Prostate gland (tissue), 2 donors: ENCODE data around the gene ASGR1. TPM values are rescaled to one million over a fixed set of nuclear protein-coding genes. Genes with fewer than 3 reads are reported as not detected.

Experiments
- DNase-seq: peaks from one replicate; pipeline ENCODE4 v3.0.0-alpha.2; 2019; ENCODE audit warnings: low spot score
- H3K27ac ChIP-seq, 2 donors: fragments of 200-600 bp; sonication (generic); 2 replicates each; pipeline ENCODE4 v1.5.1; 2017 to 2019
- H3K27me3 ChIP-seq: fragments of 200-600 bp; sonication (generic); replicated peaks from 2 replicates; pipeline ENCODE4 v1.5.1; 2019; ENCODE audit not compliant: insufficient read depth
- H3K36me3 ChIP-seq, 2 donors: fragments of 200-600 bp; sonication (generic); 1 replicate in 1 of 2; 2 replicates in 1 of 2; pipeline versions ENCODE4 v1.5.1 to v1.8.1; 2017 to 2019
- H3K4me1 ChIP-seq: fragments of 200-600 bp; sonication (generic); replicated peaks from 2 replicates; pipeline ENCODE4 v1.5.1; 2019
- H3K4me3 ChIP-seq, 2 donors: fragments of 200-600 bp; sonication (generic); 2 replicates each; pipeline ENCODE4 v1.5.1; 2017 to 2019
- H3K9me3 ChIP-seq: fragments of 200-600 bp; sonication (generic); 2 replicates; pipeline ENCODE4 v1.5.1; 2017
- CTCF ChIP-seq, 4 experiments: fragments of 200-600 bp in 2 of 4; fragments of 450-650 bp in 2 of 4; sonication (generic) in 2 of 4; IDR thresholded peaks; 1 replicate in 3 of 4; 2 replicates in 1 of 4; pipeline ENCODE4 v1.5.1; 2016 to 2019; ENCODE audit warnings: antibody characterized with exemption in 4 of 4, mild to moderate bottlenecking in 2 of 4, moderate library complexity in 2 of 4
- POLR2A ChIP-seq: fragments of 450-650 bp; IDR thresholded peaks from one replicate; pipeline ENCODE4 v1.6.1; 2016; ENCODE audit warnings: antibody characterized with exemption, mild to moderate bottlenecking
- POLR2AphosphoS5 ChIP-seq: sonication (generic); formaldehyde crosslinking; IDR thresholded peaks from one replicate; pipeline ENCODE4 v1.6.1; 2017; ENCODE audit warnings: antibody characterized with exemption
- WGBS: methylation state at CpG from one replicate; pipeline ENCODE4 v1.1.5; 2018; 5-methylcytosine and 5-hydroxymethylcytosine counted together
- intact Hi-C: fragments of 100-400 bp; cut with DNase I; formaldehyde crosslinking; loops from one replicate; pipeline ENCODE4 v1.14.2; 2022
- total RNA-seq, 2 donors: library from RNA; depleted of rRNA; stranded (reverse); fragments of >200 nt; gene quantifications; one replicate each; pipeline ENCODE4 v1.1.0, GENCODE V29; 2016

The ASGR1 gene
- total RNA-seq, 2 donors from 2014 or later, result 0.50 to 9.4 TPM

- Histone ChIP-seq H3K9me3 (no peaks in the 10 kb centered on the region), H3K36me3 (no peaks in the 10 kb centered on the region), H3K27ac (no peak overlapping the region), H3K4me3 (no peak overlapping the region), H3K4me1 (no peaks in the 10 kb centered on the region), H3K27me3 (no peaks in the 10 kb centered on the region)
- DNase-seq, result no peak
- WGBS, result 73% methylated on average over 3 of the region's 3 CpGs
- TF ChIP-seq CTCF (IDR thresholded peaks at IDR 0.05) (no peak), POLR2A (no peak), POLR2AphosphoS5 (no peak)
- intact Hi-C loops, result no loop called here
Observed at GRCh38 chr17:7147772-7148171, 31.4 kb downstream of the ASGR1 start.

- WGBS, result 53% methylated on average over 6 of the region's 6 CpGs
- Histone ChIP-seq H3K4me3 (no peak overlapping the region), H3K4me1 (no peaks in the 10 kb centered on the region), H3K27ac (no peak overlapping the region), H3K9me3 (no peaks in the 10 kb centered on the region), H3K36me3 (no peaks in the 10 kb centered on the region), H3K27me3 (no peaks in the 10 kb centered on the region)
- no peak for DNase-seq
- intact Hi-C loops, result no loop called here
- no peak for TF ChIP-seq POLR2A
- no peak for TF ChIP-seq POLR2AphosphoS5
- no peak for TF ChIP-seq CTCF (IDR thresholded peaks at IDR 0.05)
Observed at GRCh38 chr17:7146115-7146514, 33.1 kb downstream of the ASGR1 start.

GRCh38 chr17:7144213-7144612, 35.0 kb downstream of the ASGR1 start:
- no peak for DNase-seq
- Histone ChIP-seq H3K27me3 (no peaks in the 10 kb centered on the region), H3K4me1 (no peaks in the 10 kb centered on the region), H3K4me3 (no peak overlapping the region), H3K36me3 (no peaks in the 10 kb centered on the region), H3K9me3 (no peaks in the 10 kb centered on the region), H3K27ac (no peak overlapping the region)
- TF ChIP-seq POLR2A (no peak), POLR2AphosphoS5 (no peak), CTCF (IDR thresholded peaks at IDR 0.05) (no peak)
- intact Hi-C loops, result no loop called here
- WGBS, result 72% methylated on average over 11 of the region's 11 CpGs

GRCh38 chr17:7141824-7142223, 37.3 kb downstream of the ASGR1 start:
- no peaks in the 10 kb centered on the region for H3K36me3 ChIP-seq
- peak overlapping the region in 1 of 2 donors; percentile 46 for H3K27ac ChIP-seq
- WGBS, result 43% methylated on average over 10 of the region's 10 CpGs
- H3K27me3 ChIP-seq, result no peaks in the 10 kb centered on the region
- H3K4me3 ChIP-seq, result no peak overlapping the region
- H3K4me1 ChIP-seq, result no peaks in the 10 kb centered on the region
- peak; percentile 76 for DNase-seq
- H3K9me3 ChIP-seq, result no peaks in the 10 kb centered on the region
- intact Hi-C loops, result no loop called here
- TF ChIP-seq CTCF (IDR thresholded peaks at IDR 0.05) (no peak), POLR2AphosphoS5 (peak; percentile 83)

GRCh38 chr17:7139400-7139799, 39.8 kb downstream of the ASGR1 start:
- no peaks in the 10 kb centered on the region for H3K27me3 ChIP-seq

More at GRCh38 chr17:7139400-7139799, 39.8 kb downstream of the ASGR1 start:
- no peak for DNase-seq
- no peak overlapping the region for H3K27ac ChIP-seq
- 57% methylated on average over 10 of the region's 10 CpGs for WGBS
- H3K9me3 ChIP-seq, result no peaks in the 10 kb centered on the region
- intact Hi-C loops, result no loop called here
- no peaks in the 10 kb centered on the region for H3K36me3 ChIP-seq
- no peak overlapping the region for H3K4me3 ChIP-seq
- TF ChIP-seq CTCF (IDR thresholded peaks at IDR 0.05) (no peak), POLR2AphosphoS5 (no peak), POLR2A (no peak)
- no peaks in the 10 kb centered on the region for H3K4me1 ChIP-seq
